HG03196 (cell line): ENCODE results near the gene SYT7.
A peak's percentile ranks its signal among the peaks of the same experiment; 100 is the strongest.
"Not testable (repeated sequence)": the region's sequence is repeated elsewhere in the genome, so short reads cannot be mapped to it uniquely, and the experiment has no call there.

Source experiments
- ATAC-seq: cut with Tn5 transposase; IDR thresholded peaks from one replicate; pipeline ENCODE4 v1.9.1; 2021; ENCODE audit not compliant: unreplicated experiment

Gene SYT7, protein sequence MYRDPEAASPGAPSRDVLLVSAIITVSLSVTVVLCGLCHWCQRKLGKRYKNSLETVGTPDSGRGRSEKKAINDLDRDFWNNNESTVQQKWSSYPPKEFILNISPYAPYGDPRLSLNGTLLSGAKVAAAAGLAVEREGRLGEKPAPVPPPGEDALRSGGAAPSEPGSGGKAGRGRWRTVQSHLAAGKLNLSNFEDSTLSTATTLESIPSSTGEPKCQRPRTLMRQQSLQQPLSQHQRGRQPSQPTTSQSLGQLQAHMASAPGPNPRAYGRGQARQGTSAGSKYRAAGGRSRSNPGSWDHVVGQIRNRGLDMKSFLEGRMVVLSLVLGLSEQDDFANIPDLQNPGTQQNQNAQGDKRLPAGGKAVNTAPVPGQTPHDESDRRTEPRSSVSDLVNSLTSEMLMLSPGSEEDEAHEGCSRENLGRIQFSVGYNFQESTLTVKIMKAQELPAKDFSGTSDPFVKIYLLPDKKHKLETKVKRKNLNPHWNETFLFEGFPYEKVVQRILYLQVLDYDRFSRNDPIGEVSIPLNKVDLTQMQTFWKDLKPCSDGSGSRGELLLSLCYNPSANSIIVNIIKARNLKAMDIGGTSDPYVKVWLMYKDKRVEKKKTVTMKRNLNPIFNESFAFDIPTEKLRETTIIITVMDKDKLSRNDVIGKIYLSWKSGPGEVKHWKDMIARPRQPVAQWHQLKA

GRCh38 chr11:61581030-61581928, at the start of gene SYT7:
Gene SYT7, minus strand, starts transcription at chr11:61581076. Its CDS starts 256 bp downstream, at chr11:61580820.
- peak; percentile 78 for ATAC-seq

DNA sequence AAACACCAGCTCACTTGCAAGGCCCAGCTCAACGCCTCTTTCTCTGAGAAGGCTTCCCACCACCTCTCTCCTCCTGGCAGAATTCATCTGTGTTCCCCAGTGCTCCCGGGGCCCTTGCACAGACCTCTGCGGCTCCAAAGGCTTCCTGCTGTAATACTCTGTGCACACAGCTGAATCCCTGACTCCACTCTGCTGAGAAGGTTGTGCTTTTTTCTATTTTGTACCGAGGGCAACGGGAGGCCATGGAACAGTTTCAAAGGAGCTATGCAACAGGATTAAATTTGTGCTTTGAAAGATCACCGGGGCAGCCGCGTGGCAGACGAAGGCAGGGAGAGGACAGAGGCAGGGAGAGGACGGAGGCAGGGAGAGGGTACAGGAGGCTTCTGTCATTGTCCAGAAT, 49.2 kb upstream of the SYT7 start:
- no peak for ATAC-seq

DNA sequence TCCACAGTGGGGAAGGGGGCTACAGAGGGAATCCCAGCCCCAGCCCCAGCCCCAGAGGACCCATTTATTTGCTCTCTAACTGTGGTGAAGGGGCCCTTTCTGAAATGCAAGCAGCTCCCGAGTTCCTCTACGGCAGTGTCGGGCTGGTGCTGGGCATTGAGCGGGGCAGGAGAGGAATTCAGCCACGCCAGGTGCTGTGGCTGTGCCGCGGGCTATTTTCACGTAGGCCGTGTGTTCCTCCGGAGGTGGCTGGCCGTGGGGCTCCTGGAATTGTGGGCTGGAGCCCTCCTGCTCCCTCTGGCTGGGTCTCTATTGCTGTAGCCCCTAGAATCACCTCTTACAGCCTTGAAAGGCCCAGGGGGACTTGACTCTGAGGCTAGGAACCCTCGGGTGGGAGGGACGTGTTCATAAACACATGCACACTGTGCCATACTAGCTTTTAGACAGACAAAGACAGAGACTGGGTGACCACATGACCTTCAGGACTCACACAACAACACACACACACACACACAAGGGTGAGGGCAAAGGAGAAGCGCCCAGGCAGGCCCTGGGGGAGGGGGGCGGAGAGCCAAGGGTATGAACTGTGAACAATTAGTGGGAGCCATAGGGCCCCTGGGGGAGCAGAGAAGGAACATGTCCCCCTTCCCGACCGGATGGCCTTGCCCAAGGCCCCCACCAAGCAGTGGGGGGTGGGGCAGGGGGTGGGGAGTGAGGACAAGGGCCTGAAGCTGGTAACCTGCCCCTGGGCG, 48.4 kb upstream of the SYT7 start:
- no peak for ATAC-seq

DNA sequence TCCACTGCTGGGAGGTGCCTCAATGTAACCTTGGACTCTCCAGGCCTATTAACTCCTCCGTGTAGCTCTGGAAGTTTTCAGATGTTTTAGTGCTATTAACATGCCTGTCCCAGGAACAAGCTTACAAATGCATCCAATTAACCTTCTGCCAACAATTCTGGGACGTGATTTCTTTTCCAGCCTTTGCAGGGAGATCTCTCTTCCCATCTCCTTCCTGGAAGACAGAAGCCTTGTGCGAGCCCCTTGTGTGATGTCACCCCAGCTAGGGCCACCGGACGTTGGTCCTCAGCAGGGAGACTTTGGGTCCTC, 47.7 kb upstream of the SYT7 start:
- no peak for ATAC-seq

DNA sequence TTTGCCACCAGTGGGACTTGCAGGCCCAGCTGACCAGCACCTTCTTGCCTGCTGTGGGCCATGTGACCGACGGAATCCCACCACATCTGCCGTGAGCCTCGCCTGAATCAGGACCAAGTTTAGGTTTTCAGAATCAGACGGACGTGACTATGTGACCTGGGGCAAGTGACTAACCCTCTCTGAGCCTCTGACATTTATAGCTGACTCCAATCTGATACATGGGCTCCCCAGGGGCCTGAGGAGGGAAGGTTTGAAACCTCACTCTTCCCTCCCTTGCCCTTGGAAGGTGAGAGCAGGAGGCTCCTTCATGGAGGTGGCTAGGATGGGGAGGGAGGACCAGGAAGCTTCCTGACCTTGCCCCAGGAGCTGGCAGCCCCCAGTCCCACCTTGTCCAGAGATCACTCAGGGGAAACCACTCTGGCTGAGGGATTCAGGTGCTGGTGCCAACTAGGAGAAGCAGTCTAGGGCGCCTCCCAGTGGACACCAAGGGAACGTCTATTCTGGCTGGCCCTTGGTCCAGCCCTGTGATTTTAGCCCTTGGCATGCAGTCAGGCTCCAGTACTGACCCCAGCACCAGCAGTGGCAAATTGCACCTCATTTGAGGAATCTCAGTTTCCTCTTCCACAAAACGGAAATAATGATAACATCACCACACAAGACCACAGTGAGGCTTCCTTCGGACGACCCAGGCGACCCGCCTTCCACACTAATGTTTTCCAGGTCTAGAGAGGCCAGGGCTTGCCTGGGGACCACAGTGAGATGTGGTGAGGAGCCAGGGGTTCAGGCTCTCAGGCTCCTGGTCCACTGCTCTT, 47.2 kb upstream of the SYT7 start:
- no peak for ATAC-seq

- ATAC-seq, result no peak
These were observed 45.9 kb upstream of the SYT7 start for GRCh38 chr11:61626580-61627380.

DNA sequence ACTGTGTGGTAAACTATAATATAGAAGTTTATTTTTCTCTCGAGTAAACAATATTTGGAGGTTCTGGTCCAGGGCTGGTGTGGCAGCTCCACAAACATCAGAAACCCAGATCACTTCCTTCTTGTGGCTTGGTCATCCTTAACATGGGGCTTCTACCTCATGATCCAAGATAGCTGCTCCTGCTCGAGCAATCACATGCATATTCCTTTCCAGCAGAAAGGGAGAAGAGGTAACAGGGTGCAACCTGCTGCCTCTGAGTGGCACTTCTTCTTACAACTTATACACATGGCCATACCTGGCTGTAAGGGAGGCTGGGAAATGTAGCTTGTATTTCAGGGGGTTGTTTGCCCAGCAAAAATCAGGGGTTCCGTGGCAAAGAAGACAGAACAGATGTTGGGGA, 44.6 kb upstream of the SYT7 start:
- no peak for ATAC-seq

DNA sequence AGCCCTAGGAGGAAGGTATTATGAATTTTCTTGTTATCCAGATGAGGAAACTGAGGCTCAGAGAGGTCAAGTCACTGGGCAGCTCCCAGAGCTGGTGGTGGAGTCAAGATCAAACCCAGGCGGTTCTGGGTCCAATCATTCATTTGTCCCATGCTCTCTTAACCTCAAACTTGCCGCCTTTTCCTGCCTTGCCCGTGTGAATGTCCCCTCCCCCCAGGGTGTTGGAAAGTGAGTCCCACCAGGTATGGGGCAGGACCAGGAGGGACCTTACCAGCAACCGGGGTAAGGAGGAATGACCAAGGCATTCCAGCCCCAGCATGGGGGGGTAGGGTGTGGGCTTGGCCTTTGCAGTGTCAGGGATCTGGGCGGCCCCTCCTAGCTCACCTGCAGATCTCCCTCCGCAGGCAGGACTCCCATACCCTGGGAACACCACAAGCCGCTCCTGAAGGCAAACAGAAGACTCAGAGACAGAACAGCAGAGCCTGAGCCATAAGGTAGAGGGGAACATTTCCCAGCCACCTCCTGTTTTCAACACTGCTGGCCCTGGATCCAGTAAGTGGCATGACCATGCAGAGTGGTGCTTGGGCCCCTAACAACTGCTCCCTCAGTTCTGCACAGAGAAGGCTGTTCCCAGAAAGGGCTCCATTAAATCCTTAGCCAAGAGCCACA, 41.2 kb upstream of the SYT7 start:
- ATAC-seq, result no peak

GRCh38 chr11:61619471-61620226, 38.8 kb upstream of the SYT7 start:
- no peak for ATAC-seq

- no peak for ATAC-seq
These were observed 38.1 kb upstream of the SYT7 start for GRCh38 chr11:61618978-61619377.

- no peak for ATAC-seq
These were observed 36.6 kb upstream of the SYT7 start for GRCh38 chr11:61617515-61617914.

- no peak for ATAC-seq
These were observed 35.6 kb upstream of the SYT7 start for GRCh38 chr11:61616434-61616833.

DNA sequence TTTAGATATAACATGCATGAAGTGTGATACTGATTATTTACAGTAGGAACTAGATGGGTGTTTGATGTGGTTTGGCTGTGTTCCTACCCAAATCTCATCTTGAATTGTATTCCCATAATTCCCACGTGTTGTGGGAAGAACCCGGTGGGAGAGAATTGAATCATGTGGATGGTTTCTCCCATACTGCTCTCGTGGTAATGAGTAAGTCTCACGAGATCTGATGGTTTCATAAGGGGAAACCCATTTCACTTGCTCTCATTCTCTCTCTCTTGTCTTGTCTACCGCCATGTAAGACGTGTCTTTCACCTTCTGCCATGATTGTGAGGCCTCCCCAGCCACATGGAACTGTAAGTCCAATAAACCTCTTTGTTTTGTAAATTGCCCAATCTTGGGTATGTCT, 33.9 kb upstream of the SYT7 start:
- not testable (repeated sequence) for ATAC-seq

DNA sequence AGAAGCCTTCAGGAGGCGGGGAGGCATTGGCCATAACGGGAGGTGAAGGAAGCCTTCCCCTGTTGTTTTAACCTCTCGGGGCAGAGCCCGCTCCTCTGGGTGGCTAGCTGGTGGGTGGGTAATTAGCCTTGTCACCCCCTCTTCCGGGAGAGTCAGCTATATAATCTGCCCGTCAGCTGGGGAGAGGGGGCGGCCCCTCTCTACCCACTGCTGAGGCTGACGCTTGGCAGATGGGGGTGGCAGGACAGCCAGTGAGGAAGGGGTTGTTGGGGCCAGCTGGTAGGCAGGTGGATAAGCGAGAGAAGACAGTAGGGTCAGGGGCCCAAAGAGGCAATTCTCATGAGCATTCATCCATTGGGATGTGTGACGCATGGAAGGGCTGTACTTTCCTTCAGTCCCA, 33.0 kb upstream of the SYT7 start:
- ATAC-seq, result no peak

DNA sequence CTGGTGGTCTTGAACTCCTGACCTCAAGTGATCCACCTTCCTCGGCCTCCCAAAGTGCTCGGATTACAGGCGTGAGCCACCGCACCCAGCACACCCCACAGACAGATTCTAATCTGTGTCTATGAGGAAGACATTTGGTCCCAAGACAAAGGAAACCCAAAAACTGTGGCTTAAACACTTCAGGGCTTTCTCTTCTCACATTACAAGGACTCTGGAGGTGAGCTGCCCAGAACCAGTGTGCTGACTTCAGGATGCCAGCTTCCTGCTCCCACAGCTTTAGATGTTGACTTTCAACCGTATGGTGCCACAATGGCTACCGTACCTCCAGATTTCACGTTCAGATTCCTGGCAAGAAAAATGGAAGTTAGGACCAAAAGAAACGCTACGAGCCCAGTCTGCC, 32.2 kb upstream of the SYT7 start:
- no peak for ATAC-seq

DNA sequence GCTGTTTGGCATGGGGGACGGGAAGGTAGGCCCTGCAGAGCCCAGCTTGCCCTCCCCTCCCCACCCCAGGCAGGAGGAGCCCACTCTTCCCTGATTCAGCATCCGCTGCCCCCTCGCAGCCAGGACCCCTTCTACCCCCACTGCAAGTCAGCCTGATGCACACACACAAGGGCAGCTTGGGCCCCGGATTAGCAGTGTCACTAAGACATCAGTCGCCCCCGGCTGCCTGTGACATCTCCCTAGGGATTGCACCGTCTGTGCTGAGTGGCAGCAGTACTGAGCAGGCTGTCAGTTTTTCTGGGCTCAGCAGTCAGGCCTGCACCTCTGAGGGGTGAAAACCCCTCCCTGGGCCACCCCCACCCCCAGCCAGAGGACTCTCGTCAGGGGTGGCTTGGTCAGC, 30.4 kb upstream of the SYT7 start:
- ATAC-seq, result no peak

GRCh38 chr11:61610905-61611304, 30.0 kb upstream of the SYT7 start:
- no peak for ATAC-seq

GRCh38 chr11:61609980-61610366, 29.1 kb upstream of the SYT7 start:
- ATAC-seq, result no peak
